HFFc6 (cell line): ENCODE results near the gene SCARB1. TPM values are rescaled to one million over a fixed set of nuclear protein-coding genes. Genes with fewer than 3 reads are reported as not detected.

Experiments
- DNase-seq: peaks from one replicate; pipeline ENCODE4 v3.0.0-alpha.2; 2018
- H3K27ac Mint-ChIP-seq: 2 replicates; pipeline ENCODE4 v1.8.0; 2020; ENCODE audit warnings: mild to moderate bottlenecking, mixed read lengths
- H3K27me3 Mint-ChIP-seq: 2 replicates; pipeline ENCODE4 v1.8.0; 2021; ENCODE audit warnings: mild to moderate bottlenecking, moderate library complexity, mixed read lengths; ENCODE audit not compliant: insufficient read depth
- H3K36me3 Mint-ChIP-seq: 2 replicates; pipeline ENCODE4 v1.8.0; 2021; ENCODE audit warnings: low read depth, mixed read lengths
- H3K4me1 Mint-ChIP-seq: 2 replicates; pipeline ENCODE4 v1.8.0; 2020; ENCODE audit warnings: low read depth, mixed read lengths
- H3K4me3 Mint-ChIP-seq: 2 replicates; pipeline ENCODE4 v1.8.0; 2020; ENCODE audit warnings: mild to moderate bottlenecking, moderate library complexity, mixed read lengths
- H3K9me3 Mint-ChIP-seq: 2 replicates; pipeline ENCODE4 v1.8.0; 2020; ENCODE audit warnings: mild to moderate bottlenecking, mixed read lengths
- CTCF ChIP-seq: fragments of 200-600 bp; sonication (generic); IDR thresholded peaks from 2 replicates; pipeline ENCODE4 v1.5.0; 2021; ENCODE audit warnings: antibody characterized with exemption, mild to moderate bottlenecking
- total RNA-seq, 6 experiments: library from RNA; stranded (reverse); fragmentation: NEBNext Ultra II Directional; extraction: Animal tissue kit (Norgen Biotek cat#: 25700); gene quantifications; 2 replicates in 1 of 6; 3 replicates in 5 of 6; pipeline ENCODE4 v1.2.3, GENCODE V29; 2021

Gene SCARB1
- total RNA-seq, 6 experiments from 2014 or later, result 34.8 to 46.3 (median 36.8) TPM

DNA sequence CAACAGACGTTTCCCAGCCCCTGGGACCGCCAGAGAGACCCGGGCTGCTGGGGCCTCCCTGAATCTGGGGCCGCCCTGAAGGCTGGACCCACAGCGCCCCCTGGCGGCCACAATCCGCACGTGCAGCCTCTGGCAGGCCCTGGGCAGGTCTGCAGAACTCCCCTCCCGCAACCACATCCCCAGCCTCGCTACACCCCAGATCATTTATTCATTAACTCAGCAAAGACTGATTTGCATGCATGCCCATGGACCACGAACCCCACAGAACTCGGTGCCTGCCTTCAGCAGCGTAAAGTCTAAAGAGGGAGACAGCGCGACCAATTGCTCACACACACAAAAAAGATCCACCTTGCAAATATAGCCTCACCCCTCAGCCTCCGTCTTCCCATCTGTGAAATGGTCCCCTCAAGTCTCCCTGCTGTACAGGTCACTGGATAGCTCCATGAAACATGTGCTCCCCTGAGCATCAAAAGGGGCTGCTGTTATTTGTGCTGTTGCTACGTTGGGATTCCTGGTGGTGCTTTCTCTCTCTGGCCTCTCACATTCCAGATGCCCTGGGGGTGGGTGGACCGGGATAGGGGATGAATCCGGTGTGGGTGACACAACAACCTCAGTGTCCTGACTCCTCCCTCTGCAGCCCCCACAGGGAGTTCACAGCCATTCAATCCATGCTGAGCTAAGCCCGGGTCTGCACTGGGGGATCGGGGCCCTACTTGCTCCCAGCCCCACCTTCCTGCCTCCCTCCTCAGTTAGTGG is 96.4 kb downstream of the SCARB1 start:
- peak; percentile 100 for TF ChIP-seq CTCF
- DNase-seq, result no peak
- Mint-ChIP-seq H3K27ac (0 out of 2 replicates have a peak overlapping the region, but pooled peaks have one; percentile 8), H3K27me3 (peaks cover 2% of the 10 kb centered on the region), H3K4me1 (peaks cover 67% of the 10 kb centered on the region), H3K9me3 (peaks cover 17% of the 10 kb centered on the region), H3K4me3 (no peak overlapping the region), H3K36me3 (peaks cover 14% of the 10 kb centered on the region)

DNA sequence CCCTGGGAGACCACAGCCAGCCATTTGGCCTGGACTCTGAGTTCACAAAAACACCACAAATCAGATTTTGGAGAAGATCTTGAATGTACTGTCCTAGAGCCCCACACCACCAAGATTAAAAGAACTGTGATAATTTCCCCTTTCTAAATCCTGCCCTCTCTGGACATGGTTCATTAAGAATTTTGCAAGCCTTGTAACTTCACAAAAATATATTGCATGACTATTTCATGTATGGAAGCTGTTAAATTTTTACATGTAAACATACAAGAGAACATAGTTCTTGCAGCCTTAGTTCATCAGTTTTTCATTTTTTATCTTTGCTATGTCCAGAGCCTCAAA is 97.0 kb downstream of the SCARB1 start:
- H3K4me1 Mint-ChIP-seq, result peaks cover 63% of the 10 kb centered on the region
- no peak for TF ChIP-seq CTCF
- no peak overlapping the region for H3K4me3 Mint-ChIP-seq
- H3K27me3 Mint-ChIP-seq, result peaks cover 2% of the 10 kb centered on the region
- H3K9me3 Mint-ChIP-seq, result peaks cover 17% of the 10 kb centered on the region
- DNase-seq, result no peak
- no peak overlapping the region for H3K27ac Mint-ChIP-seq
- H3K36me3 Mint-ChIP-seq, result peaks cover 14% of the 10 kb centered on the region

DNA sequence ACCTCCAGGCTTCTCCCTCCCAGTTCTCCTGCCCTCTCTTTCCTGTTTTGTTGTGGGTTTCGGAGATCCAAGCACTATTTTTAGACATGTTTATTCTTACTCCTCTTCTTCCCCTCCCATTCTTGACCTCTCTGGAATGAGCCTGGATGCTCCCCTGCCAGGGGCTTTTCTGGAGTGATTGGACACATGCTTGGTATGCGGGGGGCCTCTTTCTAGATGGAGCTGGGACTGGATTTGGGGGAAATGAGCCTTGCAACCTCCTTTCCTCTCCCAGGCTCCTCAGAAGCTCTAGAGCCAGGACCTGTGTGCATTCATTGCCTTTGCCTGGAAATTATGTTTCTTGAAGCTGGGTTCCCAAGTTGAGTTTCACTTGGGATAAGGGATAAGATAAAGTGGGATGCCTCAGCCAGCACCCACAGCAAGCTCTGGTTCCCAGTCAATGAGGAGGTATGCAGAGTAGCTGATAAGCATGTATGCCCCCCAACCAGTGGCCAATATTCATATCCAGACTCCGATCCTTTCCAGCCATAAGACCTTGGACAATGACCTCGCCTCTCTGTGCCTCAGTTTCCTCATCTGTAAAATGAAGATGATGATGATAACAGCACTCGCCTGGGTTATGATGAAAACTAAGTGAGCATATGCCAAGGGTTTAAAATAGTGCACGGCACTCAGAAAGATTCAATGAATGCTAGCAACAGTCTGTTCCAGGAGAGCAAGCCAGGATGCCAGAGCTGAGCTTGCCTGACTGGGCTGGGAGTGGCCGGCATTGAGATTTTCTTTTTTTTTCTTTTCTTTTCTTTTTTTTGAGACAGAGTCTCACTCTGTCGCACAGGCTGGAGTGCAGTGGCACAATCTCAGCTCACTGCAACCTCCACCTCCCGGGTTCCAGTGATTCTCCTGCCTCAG is 97.8 kb downstream of the SCARB1 start:
- H3K9me3 Mint-ChIP-seq, result peaks cover 17% of the 10 kb centered on the region
- no peak for DNase-seq
- peaks cover 14% of the 10 kb centered on the region for H3K36me3 Mint-ChIP-seq
- peaks cover 60% of the 10 kb centered on the region for H3K4me1 Mint-ChIP-seq
- TF ChIP-seq CTCF, result no peak
- H3K4me3 Mint-ChIP-seq, result no peak overlapping the region
- H3K27ac Mint-ChIP-seq, result peak overlapping the region; percentile 37; the same call in 1 of the 2 replicates
- H3K27me3 Mint-ChIP-seq, result peaks cover 4% of the 10 kb centered on the region

DNA sequence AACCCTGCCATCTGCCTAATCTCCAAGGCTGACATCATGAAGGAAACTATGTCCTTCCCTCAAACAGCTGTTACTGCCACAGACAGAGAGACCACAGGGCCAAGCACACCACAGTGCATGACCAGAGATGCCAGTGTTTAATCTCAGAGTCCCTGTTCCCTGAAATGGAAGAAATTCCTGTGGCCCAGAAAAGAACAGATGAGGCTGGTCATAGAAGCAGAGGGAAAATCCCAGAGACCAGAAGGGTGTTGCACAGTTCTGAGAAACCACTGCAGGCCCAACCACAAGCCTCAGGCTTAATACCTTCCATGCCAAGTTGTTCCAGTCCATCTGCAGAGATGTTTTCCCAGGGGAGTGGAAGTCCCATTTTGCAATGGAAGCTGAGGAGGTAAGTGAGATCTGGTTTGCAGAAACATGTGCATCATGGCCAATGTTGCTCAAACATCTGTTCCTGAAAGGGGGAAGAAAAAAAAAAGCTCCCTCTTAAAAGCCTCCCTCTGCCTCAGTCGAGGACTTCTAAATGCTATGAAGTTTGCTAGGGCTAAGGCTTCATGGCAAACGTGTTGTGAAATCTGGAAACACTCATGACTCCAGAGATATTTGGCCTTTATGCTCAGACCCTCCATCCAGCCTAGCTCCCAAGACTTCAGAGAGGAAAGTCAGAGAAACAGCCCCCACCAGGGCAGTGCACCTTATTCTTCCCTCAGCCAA is 98.6 kb downstream of the SCARB1 start:
- Mint-ChIP-seq H3K27ac (peak overlapping the region; percentile 57), H3K36me3 (peaks cover 14% of the 10 kb centered on the region), H3K4me1 (peaks cover 58% of the 10 kb centered on the region), H3K4me3 (no peak overlapping the region), H3K9me3 (peaks cover 17% of the 10 kb centered on the region), H3K27me3 (peaks cover 5% of the 10 kb centered on the region)
- TF ChIP-seq CTCF, result no peak
- DNase-seq, result peak; percentile 66

DNA sequence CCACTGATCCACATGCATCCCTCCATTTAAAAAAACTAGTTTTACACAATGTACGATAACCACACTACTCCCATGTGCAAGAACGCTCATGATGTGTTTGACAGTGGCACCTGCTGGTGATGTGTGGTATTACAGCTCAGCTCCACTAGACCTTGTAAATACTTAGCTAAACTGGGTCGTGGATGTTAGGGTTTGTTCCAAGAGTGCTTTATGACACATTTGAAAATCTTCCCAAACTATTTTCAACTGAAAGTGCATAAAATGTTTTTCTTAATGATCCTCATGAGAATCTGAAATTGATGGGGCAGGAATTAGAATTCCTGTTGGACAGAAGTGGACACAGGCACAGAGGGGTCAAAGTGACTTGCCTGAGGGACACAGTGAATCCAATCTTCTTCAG is 99.2 kb downstream of the SCARB1 start:
- peak; percentile 62 for DNase-seq
- Mint-ChIP-seq H3K4me1 (peaks cover 52% of the 10 kb centered on the region), H3K4me3 (no peak overlapping the region), H3K27ac (peak overlapping the region; percentile 57), H3K9me3 (peaks cover 17% of the 10 kb centered on the region), H3K27me3 (peaks cover 5% of the 10 kb centered on the region), H3K36me3 (peaks cover 14% of the 10 kb centered on the region)
- TF ChIP-seq CTCF, result peak; percentile 99
